ENCODE results near the gene AOX1.

Gene AOX1

DNA sequence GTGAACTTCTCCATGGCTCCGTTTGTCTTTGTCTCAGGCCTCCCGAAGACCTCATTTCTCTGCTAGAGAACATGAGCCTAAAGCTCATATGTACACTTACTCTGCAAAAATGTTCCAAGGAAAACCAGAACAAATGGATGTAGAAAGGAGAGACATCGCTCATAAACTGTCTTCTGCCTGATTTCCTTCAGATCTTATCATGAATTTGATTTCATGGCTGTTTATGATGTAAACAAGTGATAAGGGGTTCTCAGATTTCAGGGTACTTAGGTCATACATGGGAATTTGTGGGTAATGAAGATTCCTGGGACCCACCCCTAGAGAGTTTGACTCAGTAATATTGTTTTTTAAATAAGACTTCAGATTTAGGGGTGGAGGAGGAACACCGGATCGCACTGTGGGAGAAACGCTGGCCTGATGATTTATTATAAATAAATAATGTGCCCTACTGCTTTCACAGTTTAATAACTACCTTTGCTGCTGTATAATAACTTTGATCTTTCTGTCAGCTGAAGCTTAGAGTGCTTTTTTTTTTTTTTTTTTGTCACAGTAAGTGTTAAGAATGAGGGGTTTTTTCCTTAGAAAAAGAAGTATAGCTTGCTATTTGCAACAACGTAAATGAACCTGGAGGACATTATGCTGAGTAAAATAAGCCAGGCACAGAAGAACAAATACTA lies 14.9 kb downstream of the AOX1 start:
- no peaks in the 10 kb centered on the region for H3K9me3 ChIP-seq (replicated peaks; ENCODE audit: insufficient read depth, low read length)
- no peak overlapping the region for H2AFZ ChIP-seq (ENCODE audit: low read length)
- no peaks in the 10 kb centered on the region for H4K20me1 ChIP-seq (ENCODE audit: insufficient read depth, low read length)
- TF ChIP-seq EZH2phosphoT487 (IDR thresholded peaks at IDR 0.05; ENCODE audit: low read length) (no peak), CTCF (IDR thresholded peaks at IDR 0.05; ENCODE audit: low read length) (no peak)
- DNase-seq = no peak
- no peak overlapping the region for H3K27ac ChIP-seq (ENCODE audit: low read length)
- no peaks in the 10 kb centered on the region for H3K79me2 ChIP-seq (ENCODE audit: low read length)
- no peaks in the 10 kb centered on the region for H3K4me1 ChIP-seq (ENCODE audit: low read length)
- H3K27me3 ChIP-seq (replicated peaks; ENCODE audit: insufficient read depth, low read length) = no peaks in the 10 kb centered on the region
- H3K9ac ChIP-seq (ENCODE audit: low read length) = no peak overlapping the region
- no peaks in the 10 kb centered on the region for H3F3A ChIP-seq (ENCODE audit: insufficient read depth, low read length)
- H3K36me3 ChIP-seq (replicated peaks; ENCODE audit: insufficient read depth, low read length) = no peaks in the 10 kb centered on the region
- H3K4me3 ChIP-seq (ENCODE audit: low read length) = no peak overlapping the region
- H3K9me2 ChIP-seq (replicated peaks; ENCODE audit: insufficient read depth, low read length) = no peaks in the 10 kb centered on the region
- no peak overlapping the region for H3K4me2 ChIP-seq (ENCODE audit: low read depth, low read length)

DNA sequence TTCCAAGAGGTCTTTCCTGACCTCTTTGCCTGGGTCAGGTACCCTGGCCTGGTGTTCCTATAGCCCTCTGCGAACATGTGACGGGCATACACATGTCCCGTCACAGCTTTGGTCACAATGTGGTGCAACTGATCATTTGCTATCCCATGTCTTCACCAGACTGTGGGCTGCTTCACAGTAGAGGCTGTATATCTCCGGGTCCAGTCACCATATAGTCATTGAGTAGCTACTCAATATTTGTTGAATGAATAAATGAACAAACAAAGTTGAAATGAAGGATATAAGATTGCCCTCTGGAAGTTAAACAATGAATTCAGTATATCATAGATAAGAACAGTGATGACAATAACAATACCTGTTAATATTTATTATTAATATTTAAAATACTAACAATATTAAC lies 16.8 kb downstream of the AOX1 start:
- Histone ChIP-seq H3K27ac (ENCODE audit: low read length) (no peak overlapping the region), H3K4me2 (ENCODE audit: low read depth, low read length) (no peak overlapping the region), H3K9me2 (replicated peaks; ENCODE audit: insufficient read depth, low read length) (no peaks in the 10 kb centered on the region), H3K9ac (ENCODE audit: low read length) (no peak overlapping the region), H3K4me3 (ENCODE audit: low read length) (no peak overlapping the region), H4K20me1 (ENCODE audit: insufficient read depth, low read length) (no peaks in the 10 kb centered on the region), H3K9me3 (replicated peaks; ENCODE audit: insufficient read depth, low read length) (no peaks in the 10 kb centered on the region), H2AFZ (ENCODE audit: low read length) (no peak overlapping the region), H3K4me1 (ENCODE audit: low read length) (no peaks in the 10 kb centered on the region), H3K27me3 (replicated peaks; ENCODE audit: insufficient read depth, low read length) (no peaks in the 10 kb centered on the region), H3F3A (ENCODE audit: insufficient read depth, low read length) (no peaks in the 10 kb centered on the region), H3K36me3 (replicated peaks; ENCODE audit: insufficient read depth, low read length) (no peaks in the 10 kb centered on the region), H3K79me2 (ENCODE audit: low read length) (no peaks in the 10 kb centered on the region)
- no peak for DNase-seq
- no peak for TF ChIP-seq EZH2 (optimal IDR thresholded peaks at IDR 0.05; ENCODE audit: low read depth, low read length)
- no peak for TF ChIP-seq EZH2phosphoT487 (IDR thresholded peaks at IDR 0.05; ENCODE audit: low read length)
- TF ChIP-seq CTCF (IDR thresholded peaks at IDR 0.05; ENCODE audit: low read length) = no peak

GRCh38 chr2:200603972-200604371 lies 18.2 kb downstream of the AOX1 start:
- H3K9me2 ChIP-seq (replicated peaks; ENCODE audit: insufficient read depth, low read length) = no peaks in the 10 kb centered on the region
- H3K4me1 ChIP-seq (ENCODE audit: low read length) = no peaks in the 10 kb centered on the region
- no peak overlapping the region for H3K9ac ChIP-seq (ENCODE audit: low read length)
- H3K9me3 ChIP-seq (replicated peaks; ENCODE audit: insufficient read depth, low read length) = no peaks in the 10 kb centered on the region
- no peaks in the 10 kb centered on the region for H3K27me3 ChIP-seq (replicated peaks; ENCODE audit: insufficient read depth, low read length)
- no peaks in the 10 kb centered on the region for H3F3A ChIP-seq (ENCODE audit: insufficient read depth, low read length)
- no peak for TF ChIP-seq EZH2phosphoT487 (IDR thresholded peaks at IDR 0.05; ENCODE audit: low read length)
- no peak for TF ChIP-seq CTCF (IDR thresholded peaks at IDR 0.05; ENCODE audit: low read length)
- TF ChIP-seq EZH2 (optimal IDR thresholded peaks at IDR 0.05; ENCODE audit: low read depth, low read length) = no peak
- H4K20me1 ChIP-seq (ENCODE audit: insufficient read depth, low read length) = no peaks in the 10 kb centered on the region
- H3K79me2 ChIP-seq (ENCODE audit: low read length) = no peaks in the 10 kb centered on the region
- H3K4me2 ChIP-seq (ENCODE audit: low read depth, low read length) = no peak overlapping the region
- DNase-seq = no peak
- H2AFZ ChIP-seq (ENCODE audit: low read length) = no peak overlapping the region
- no peak overlapping the region for H3K27ac ChIP-seq (ENCODE audit: low read length)
- no peaks in the 10 kb centered on the region for H3K36me3 ChIP-seq (replicated peaks; ENCODE audit: insufficient read depth, low read length)
- H3K4me3 ChIP-seq (ENCODE audit: low read length) = no peak overlapping the region

Measured in MM.1S (cell line).